ENCODE data around the gene PDE4D. TPM values are rescaled to one million over a fixed set of nuclear protein-coding genes. Genes with fewer than 3 reads are reported as not detected.

The PDE4D gene
- total and polyA plus RNA-seq, 2 of the 4 experiments (the other 2 are of a cell fraction): 1.4 to 7.9 TPM

GRCh38 chr5:59272809-59273427 is 620.6 kb downstream of the PDE4D start:
- H3K36me3 ChIP-seq (ENCODE audit: control insufficient read depth, insufficient read depth, low read length): no peaks in the 10 kb centered on the region
- no peak overlapping the region for H2AK5ac ChIP-seq (ENCODE audit: low read depth, low read length)
- BruUV-seq (replicated peaks): no TSS peak
- no peak overlapping the region for H3K27ac ChIP-seq (ENCODE audit: insufficient read depth, low read length)
- DNase-seq (no peak), ATAC-seq (ENCODE audit: low read depth) (no peak)
- no peak overlapping the region for H3K4me3 ChIP-seq (ENCODE audit: insufficient read depth, low read depth, low read length)
- no peaks in the 10 kb centered on the region for H3K9me1 ChIP-seq (ENCODE audit: insufficient read depth, low read length)
- H3K14ac ChIP-seq (replicated peaks; ENCODE audit: low read depth, low read length): no peak overlapping the region
- H3K9ac ChIP-seq (ENCODE audit: low read depth, low read length): no peak overlapping the region
- TF ChIP-seq MXI1 (IDR thresholded peaks at IDR 0.05; ENCODE audit: borderline replicate concordance, low read depth, low read length): no peak
- TF ChIP-seq CTCF (conservative IDR thresholded peaks at IDR 0.05; ENCODE audit: low read depth, low read length): no peak
- peak; percentile 33; the same call in 1 of the 2 replicates for TF ChIP-seq CEBPB (IDR thresholded peaks at IDR 0.05; ENCODE audit: low read depth, low read length)
- TF ChIP-seq ELK1 (IDR thresholded peaks at IDR 0.05; ENCODE audit: borderline replicate concordance, low read depth, low read length): no peak
- H2BK5ac ChIP-seq (ENCODE audit: low read depth, low read length, poor library complexity, severe bottlenecking): no peak overlapping the region
- H2AFZ ChIP-seq (replicated peaks; ENCODE audit: low read length, poor library complexity): no peak overlapping the region
- H3K27me3 ChIP-seq (ENCODE audit: control insufficient read depth, insufficient read depth, low read length): no peaks in the 10 kb centered on the region; the same call in 1 of the 2 replicates
- no peaks in the 10 kb centered on the region for H3K9me3 ChIP-seq (ENCODE audit: control insufficient read depth, insufficient read depth, low read length)
- no peak overlapping the region for H3K18ac ChIP-seq (ENCODE audit: low read depth, low read length)
- H3K4me1 ChIP-seq (ENCODE audit: control insufficient read depth, insufficient read depth, low read length): no peaks in the 10 kb centered on the region
- no peaks in the 10 kb centered on the region for H3K79me1 ChIP-seq (ENCODE audit: low read depth in 1 of 2, low read length in 2 of 2)
- no CpG with 5 or more reads among the region's 3 CpGs for WGBS, 2 experiments (ENCODE audit: extremely low coverage in 2 of 2, insufficient read length in 1 of 2)
- no peak overlapping the region for H3K4ac ChIP-seq (ENCODE audit: low read depth, low read length)
- no peak overlapping the region for H2AK9ac ChIP-seq (replicated peaks; ENCODE audit: low read depth, low read length, poor library complexity)
- in situ Hi-C loops (cut with MboI; ENCODE audit: low sequenced_read_pairs): no loop called here
- no peak overlapping the region for H2BK120ac ChIP-seq (ENCODE audit: low read depth, low read length)
- ChIA-PET CTCF (no interaction called here), POLR2A (ENCODE audit: unreplicated experiment) (no interaction called here)
- H4K91ac ChIP-seq (ENCODE audit: insufficient read depth, low read depth, low read length): no peak overlapping the region
- H3K56ac ChIP-seq (ENCODE audit: extremely low read depth, insufficient read depth, low read length): no peak overlapping the region
- intact Hi-C loops (cut with micrococcal nuclease): no loop called here
- H4K20me1 ChIP-seq (ENCODE audit: insufficient read depth, low read length): no peaks in the 10 kb centered on the region
- no peak overlapping the region for H3K4me2 ChIP-seq (ENCODE audit: low read depth, low read length)
- H2BK15ac ChIP-seq (ENCODE audit: low read depth, low read length): no peak overlapping the region
- H2BK20ac ChIP-seq (ENCODE audit: low read depth, low read length): no peak overlapping the region
- no peak overlapping the region for H4K5ac ChIP-seq (ENCODE audit: low read depth, low read length)
- dilution Hi-C loops (cut with HindIII; ENCODE audit: low sequenced_read_pairs, unreplicated experiment): no loop called here
- no peak overlapping the region for H4K8ac ChIP-seq (ENCODE audit: low read depth in 2 of 2, low read length in 2 of 2)
- no peak overlapping the region for H3K23ac ChIP-seq (ENCODE audit: low read depth, low read length)

Measured in IMR-90 (cell line).